ENCODE results near the gene AKAP12. TPM values are rescaled to one million over a fixed set of nuclear protein-coding genes. Genes with fewer than 3 reads are reported as not detected.
A peak's percentile ranks its signal among the peaks of the same experiment; 100 is the strongest.

The AKAP12 gene
- total RNA-seq, 1 donor from 2014 or later = 154 TPM

DNA sequence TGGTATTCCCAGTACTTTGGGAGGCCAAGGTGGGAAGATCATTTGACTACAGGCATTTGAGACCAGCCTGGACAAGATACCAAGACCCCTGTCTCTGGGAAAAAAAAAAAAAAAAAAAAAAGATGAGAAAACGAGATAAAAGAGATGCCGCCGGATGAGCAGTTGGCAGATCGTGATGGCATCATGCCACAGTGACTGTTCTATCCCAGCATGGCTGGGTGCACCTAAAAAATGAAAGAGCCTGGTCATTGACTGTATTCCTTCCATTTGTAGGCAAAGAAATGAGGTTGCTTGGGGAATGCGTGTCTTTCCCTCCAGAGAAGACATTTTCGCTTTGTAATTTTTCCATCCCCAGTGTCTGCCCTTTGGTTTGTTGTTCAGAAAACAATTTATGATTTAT, 12.9 kb downstream of the AKAP12 start:
- no peak for TF ChIP-seq CTCF (IDR thresholded peaks at IDR 0.05)
- peak overlapping the region; percentile 70 for H3K27ac Mint-ChIP-seq (ENCODE audit: unreplicated experiment)
- no peaks in the 10 kb centered on the region for H3K9me3 Mint-ChIP-seq (ENCODE audit: unreplicated experiment)
- no peak for DNase-seq (ENCODE audit: extremely low spot score, unreplicated experiment)
- H3K27me3 Mint-ChIP-seq (ENCODE audit: unreplicated experiment) = no peaks in the 10 kb centered on the region
- no peak overlapping the region for H3K4me3 Mint-ChIP-seq (ENCODE audit: unreplicated experiment)
- no peaks in the 10 kb centered on the region for H3K36me3 Mint-ChIP-seq (ENCODE audit: unreplicated experiment)
- H3K4me1 Mint-ChIP-seq (ENCODE audit: unreplicated experiment) = peaks cover 36% of the 10 kb centered on the region

DNA sequence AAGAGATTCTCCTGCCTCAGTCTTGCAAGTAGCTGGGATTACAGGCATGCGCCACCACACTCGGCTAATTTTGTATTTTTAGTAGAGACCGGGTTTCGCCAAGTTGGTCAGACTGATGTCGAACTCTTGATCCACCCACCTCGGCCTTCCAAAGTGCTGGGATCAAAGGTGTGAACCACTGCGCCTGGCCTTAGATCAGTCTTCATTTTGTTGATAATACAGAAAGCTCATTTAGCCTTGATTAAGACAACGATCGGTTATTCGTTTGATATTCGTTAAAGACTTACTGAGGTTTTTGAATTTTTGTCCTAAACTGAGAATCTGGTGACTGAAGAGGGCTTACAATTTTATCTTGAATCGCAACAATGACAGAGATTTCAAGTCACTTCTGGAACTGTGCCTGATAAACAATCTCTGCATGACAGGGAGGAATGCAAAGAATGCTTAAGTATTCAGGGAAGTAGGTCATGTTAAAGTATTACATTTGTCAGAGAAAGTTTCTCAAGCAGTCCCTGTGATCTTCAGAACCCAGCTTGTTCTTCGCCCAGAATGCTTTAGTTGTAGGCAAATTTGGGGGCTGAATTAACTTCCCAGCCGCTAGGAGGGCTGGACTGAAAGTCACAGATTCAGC, 14.8 kb downstream of the AKAP12 start:
- no peak for TF ChIP-seq CTCF (IDR thresholded peaks at IDR 0.05)
- H3K36me3 Mint-ChIP-seq (ENCODE audit: unreplicated experiment) = peaks cover 5% of the 10 kb centered on the region
- H3K27me3 Mint-ChIP-seq (ENCODE audit: unreplicated experiment) = no peaks in the 10 kb centered on the region
- H3K4me3 Mint-ChIP-seq (ENCODE audit: unreplicated experiment) = peak overlapping the region; percentile 67
- DNase-seq (ENCODE audit: extremely low spot score, unreplicated experiment) = no peak
- no peaks in the 10 kb centered on the region for H3K9me3 Mint-ChIP-seq (ENCODE audit: unreplicated experiment)
- peaks cover 44% of the 10 kb centered on the region for H3K4me1 Mint-ChIP-seq (ENCODE audit: unreplicated experiment)
- H3K27ac Mint-ChIP-seq (ENCODE audit: unreplicated experiment) = peak overlapping the region; percentile 98

DNA sequence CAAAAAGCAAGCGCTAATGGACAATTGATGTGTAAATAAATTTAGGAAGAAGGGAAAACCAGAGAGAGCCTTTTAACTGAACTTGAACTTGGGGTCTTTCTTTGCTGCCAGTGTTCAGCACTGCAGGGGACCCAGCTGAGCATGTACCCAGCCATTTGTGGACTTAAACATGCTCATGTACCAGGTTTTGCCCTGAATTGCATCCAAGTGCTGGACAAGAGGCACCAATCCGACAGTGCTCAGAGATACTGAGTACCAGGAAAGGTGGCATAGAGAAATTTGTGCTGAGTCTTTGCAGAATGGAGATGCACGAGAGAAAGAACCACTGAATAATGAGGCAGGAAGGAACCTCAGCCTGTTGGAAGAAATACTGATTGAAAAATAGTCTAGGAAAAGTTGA, 16.0 kb downstream of the AKAP12 start:
- H3K36me3 Mint-ChIP-seq (ENCODE audit: unreplicated experiment) = peaks cover 5% of the 10 kb centered on the region
- no peak for TF ChIP-seq CTCF (IDR thresholded peaks at IDR 0.05)
- H3K4me3 Mint-ChIP-seq (ENCODE audit: unreplicated experiment) = no peak overlapping the region
- DNase-seq (ENCODE audit: extremely low spot score, unreplicated experiment) = no peak
- H3K27me3 Mint-ChIP-seq (ENCODE audit: unreplicated experiment) = no peaks in the 10 kb centered on the region
- H3K27ac Mint-ChIP-seq (ENCODE audit: unreplicated experiment) = peak overlapping the region; percentile 98
- no peaks in the 10 kb centered on the region for H3K9me3 Mint-ChIP-seq (ENCODE audit: unreplicated experiment)
- peaks cover 46% of the 10 kb centered on the region for H3K4me1 Mint-ChIP-seq (ENCODE audit: unreplicated experiment)

- peak overlapping the region; percentile 89 for H3K27ac Mint-ChIP-seq (ENCODE audit: unreplicated experiment)
- TF ChIP-seq CTCF (IDR thresholded peaks at IDR 0.05) = no peak
- H3K36me3 Mint-ChIP-seq (ENCODE audit: unreplicated experiment) = peaks cover 5% of the 10 kb centered on the region
Observed at GRCh38 chr6:151257985-151258445, 18.2 kb downstream of the AKAP12 start.

DNA sequence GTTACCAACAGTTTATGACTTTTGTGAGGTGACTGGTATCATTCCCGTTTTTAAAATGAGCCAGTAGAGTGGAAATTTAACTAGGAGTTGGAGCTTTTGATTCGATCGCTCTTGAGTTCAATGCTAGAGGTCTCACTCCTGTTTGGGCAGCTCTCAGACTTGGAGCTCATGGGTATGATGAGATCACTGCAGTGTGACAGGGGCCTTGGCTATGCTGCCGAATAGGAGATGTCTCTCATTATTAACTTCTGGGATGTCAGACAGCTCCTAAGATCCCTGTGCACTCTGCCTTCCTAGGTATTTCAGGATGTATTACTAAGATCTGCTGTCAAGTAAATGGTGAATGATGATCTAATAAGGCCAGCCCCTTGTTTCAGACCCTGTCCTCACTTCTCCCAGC, 20.4 kb downstream of the AKAP12 start:
- Mint-ChIP-seq H3K36me3 (ENCODE audit: unreplicated experiment) (peaks cover 5% of the 10 kb centered on the region), H3K9me3 (ENCODE audit: unreplicated experiment) (no peaks in the 10 kb centered on the region), H3K4me3 (ENCODE audit: unreplicated experiment) (no peak overlapping the region), H3K27ac (ENCODE audit: unreplicated experiment) (peak overlapping the region; percentile 41), H3K4me1 (ENCODE audit: unreplicated experiment) (peaks cover 40% of the 10 kb centered on the region), H3K27me3 (ENCODE audit: unreplicated experiment) (no peaks in the 10 kb centered on the region)
- DNase-seq (ENCODE audit: extremely low spot score, unreplicated experiment) = no peak
- no peak for TF ChIP-seq CTCF (IDR thresholded peaks at IDR 0.05)

More at GRCh38 chr6:151257985-151258445, 18.2 kb downstream of the AKAP12 start:
- Mint-ChIP-seq H3K27me3 (ENCODE audit: unreplicated experiment) (no peaks in the 10 kb centered on the region), H3K4me3 (ENCODE audit: unreplicated experiment) (no peak overlapping the region), H3K9me3 (ENCODE audit: unreplicated experiment) (no peaks in the 10 kb centered on the region), H3K4me1 (ENCODE audit: unreplicated experiment) (peaks cover 50% of the 10 kb centered on the region)
- DNase-seq (ENCODE audit: extremely low spot score, unreplicated experiment) = no peak

Data from osteocyte (in vitro differentiated cells).